ENCODE results near the gene NEDD4L.
"Not testable (repeated sequence)": the region's sequence is repeated elsewhere in the genome, so short reads cannot be mapped to it uniquely, and the experiment has no call there.

Gene NEDD4L

DNA sequence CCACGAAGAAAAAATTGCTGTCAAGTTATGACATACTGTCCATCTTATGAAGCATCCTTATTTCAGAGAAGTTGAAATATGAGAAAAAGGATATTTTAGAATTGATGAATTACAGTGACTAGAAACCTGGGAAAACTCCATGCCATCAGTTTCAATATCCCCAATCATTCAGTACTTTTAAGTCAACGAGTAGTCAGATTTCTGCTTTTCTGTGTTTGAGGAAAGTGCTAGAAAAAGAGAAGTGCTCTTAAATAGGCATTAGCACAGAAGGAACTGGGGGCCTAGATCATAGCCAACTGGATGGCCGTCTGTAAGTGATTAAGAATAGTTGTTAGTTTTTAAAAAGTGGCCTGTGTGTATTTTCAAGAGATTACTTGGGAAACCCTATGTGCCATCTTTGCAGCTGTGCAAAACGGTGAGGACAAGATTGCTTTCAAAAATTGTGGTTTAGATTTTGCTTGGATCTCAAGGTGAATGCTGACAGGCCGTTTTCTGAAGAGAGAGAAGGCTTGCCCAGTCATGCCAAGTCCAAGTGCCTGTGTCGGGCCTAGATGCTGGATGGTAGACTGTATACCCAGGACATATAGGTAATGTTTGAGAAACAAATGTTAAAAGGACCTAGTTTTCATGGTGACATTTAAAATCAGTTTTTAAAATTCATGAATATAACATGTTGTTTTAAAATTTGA lies 5.1 kb downstream of the NEDD4L start:
- no peak overlapping the region for H3K9ac ChIP-seq
- no peak overlapping the region for H3K27ac ChIP-seq
- H3K4me2 ChIP-seq, result no peak overlapping the region
- no peak for TF ChIP-seq Cebpa-rat (IDR thresholded peaks at IDR 0.05)
- 0 out of 2 replicates have a peak, but pooled peaks cover 3% of the 10 kb centered on the region for H3K36me3 ChIP-seq
- H3K9me3 ChIP-seq, result no peaks in the 10 kb centered on the region
- no peak overlapping the region for H3K4me3 ChIP-seq
- no peaks in the 10 kb centered on the region; the same call in 1 of the 2 replicates for H3K27me3 ChIP-seq
- H4K20me1 ChIP-seq, result peaks cover 9% of the 10 kb centered on the region; the same call in 1 of the 2 replicates
- peaks cover 16% of the 10 kb centered on the region for H3K4me1 ChIP-seq

DNA sequence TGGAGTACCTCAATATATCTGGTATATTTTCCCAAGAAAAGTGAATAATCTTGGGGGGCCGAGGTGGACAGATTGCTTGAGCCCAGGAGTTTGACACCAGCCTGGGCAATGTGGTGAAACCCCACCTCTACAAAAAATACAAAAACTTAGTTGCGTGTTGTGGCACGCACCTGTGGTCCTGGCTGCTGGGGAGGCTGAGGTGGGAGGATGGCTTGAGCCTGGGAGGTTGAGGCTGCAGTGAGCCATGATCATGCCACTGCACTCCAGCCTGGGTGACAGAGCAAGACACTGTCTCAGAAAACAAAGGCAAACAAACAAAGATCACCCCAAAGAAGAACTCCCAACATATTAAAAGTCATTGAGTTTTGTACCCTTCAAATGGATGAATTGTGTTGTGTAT lies 6.9 kb downstream of the NEDD4L start:
- not testable (repeated sequence) for H3K9ac ChIP-seq, H3K4me3 ChIP-seq, H3K4me2 ChIP-seq, H3K27me3 ChIP-seq, H4K20me1 ChIP-seq, H3K27ac ChIP-seq, H3K9me3 ChIP-seq, H3K4me1 ChIP-seq, H3K36me3 ChIP-seq

DNA sequence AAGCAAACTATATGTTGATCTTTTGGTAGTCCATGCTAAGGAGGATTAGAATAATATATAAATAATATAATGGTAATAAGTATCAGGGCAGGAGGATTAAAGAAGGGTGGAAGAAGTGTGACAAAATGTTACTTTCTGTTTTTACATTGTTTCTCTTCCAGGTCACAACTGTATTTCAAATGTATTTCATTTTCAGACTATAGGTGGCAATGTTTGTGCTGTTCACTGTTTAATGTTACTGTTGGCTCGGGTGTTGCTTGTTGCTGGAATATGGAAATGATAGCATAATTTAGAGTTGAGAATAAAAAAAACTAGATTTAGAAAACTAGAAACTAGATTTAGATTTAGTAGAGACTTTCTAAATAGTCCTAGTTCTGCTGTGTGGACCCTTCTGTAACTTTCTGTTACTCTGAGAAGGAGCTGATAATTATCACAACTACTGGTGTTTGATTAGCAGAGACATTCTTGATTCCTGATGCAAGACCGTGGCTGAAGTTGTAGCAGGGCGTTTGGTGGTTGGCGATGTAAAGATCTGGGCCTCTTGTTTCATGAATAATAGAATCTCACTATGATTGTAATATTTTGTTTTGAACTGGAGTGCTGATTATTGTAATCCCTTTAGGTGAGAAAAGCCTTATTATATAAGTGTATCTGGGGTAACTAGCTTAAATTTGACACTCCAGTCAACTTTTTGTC lies 7.9 kb downstream of the NEDD4L start:
- no peak overlapping the region for H3K27ac ChIP-seq
- H3K4me3 ChIP-seq, result no peak overlapping the region
- TF ChIP-seq Cebpa-rat (IDR thresholded peaks at IDR 0.05), result no peak
- no peak overlapping the region for H3K9ac ChIP-seq
- peaks cover 5% of the 10 kb centered on the region; the same call in 1 of the 2 replicates for H4K20me1 ChIP-seq
- H3K4me1 ChIP-seq, result no peaks in the 10 kb centered on the region
- H3K9me3 ChIP-seq, result no peaks in the 10 kb centered on the region
- 0 out of 2 replicates have a peak, but pooled peaks cover 3% of the 10 kb centered on the region for H3K36me3 ChIP-seq
- no peak overlapping the region for H3K4me2 ChIP-seq
- no peaks in the 10 kb centered on the region for H3K27me3 ChIP-seq

DNA sequence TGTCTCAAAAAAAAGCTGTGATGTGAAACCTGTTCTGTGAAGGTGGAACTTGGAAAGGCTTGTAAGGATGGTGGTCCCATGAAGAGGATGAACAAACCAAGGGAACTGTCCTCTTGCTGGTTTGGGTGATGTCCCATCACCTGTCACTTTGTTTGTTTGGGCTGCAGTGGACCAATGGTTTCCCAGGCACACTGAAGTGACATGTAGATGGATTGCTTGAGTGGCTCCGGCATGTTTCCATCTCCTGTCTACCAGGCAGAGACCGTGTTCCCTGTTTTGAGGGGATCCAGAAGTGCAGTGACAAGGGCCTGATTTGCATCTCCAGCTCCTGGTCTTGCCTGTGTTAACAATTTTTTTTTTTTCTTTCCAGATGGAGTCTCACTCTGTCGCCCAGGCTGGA lies 8.9 kb downstream of the NEDD4L start:
- H3K4me1 ChIP-seq, result no peaks in the 10 kb centered on the region
- H4K20me1 ChIP-seq, result no peaks in the 10 kb centered on the region
- H3K4me2 ChIP-seq, result no peak overlapping the region

DNA sequence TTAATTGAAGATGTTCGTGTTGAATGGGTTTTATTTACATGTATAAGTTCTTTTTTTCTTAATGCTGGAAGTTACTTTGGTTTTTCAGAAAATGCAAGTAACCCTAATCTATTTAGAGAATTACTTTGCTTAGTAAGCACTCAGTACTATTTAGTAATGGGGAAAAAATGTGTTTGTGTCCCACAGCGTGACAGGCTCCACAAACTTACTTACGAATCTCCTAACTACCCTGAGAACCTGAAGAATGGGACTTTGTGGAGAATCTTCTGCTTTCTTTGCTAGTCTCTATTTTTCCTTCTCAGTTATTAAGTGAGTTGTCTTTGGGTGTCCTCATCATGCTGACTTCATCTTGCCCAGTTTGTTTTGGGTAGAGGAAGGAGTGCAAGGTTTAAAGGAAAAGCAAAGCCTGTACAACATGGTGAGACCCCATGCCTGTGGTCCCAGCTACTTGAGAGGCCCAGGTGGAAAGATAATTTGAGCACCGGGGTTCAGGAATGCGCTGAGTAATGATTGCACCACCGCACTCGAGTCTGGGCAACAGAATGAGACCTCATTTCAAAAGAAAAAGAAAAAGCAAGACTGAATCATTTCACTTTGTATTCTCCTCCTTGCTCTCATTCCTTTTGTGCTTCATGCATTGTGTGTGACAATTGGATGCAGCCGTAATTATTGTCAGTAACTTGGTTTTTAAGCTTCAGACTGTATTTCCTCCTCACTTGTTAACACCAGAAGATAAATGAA lies 10.2 kb downstream of the NEDD4L start:
- TF ChIP-seq Cebpa-rat (IDR thresholded peaks at IDR 0.05), result no peak
- no peaks in the 10 kb centered on the region for H3K9me3 ChIP-seq
- 0 out of 2 replicates have a peak, but pooled peaks cover 3% of the 10 kb centered on the region for H3K36me3 ChIP-seq
- H3K4me1 ChIP-seq, result no peaks in the 10 kb centered on the region
- H3K27ac ChIP-seq, result no peak overlapping the region
- no peaks in the 10 kb centered on the region for H3K27me3 ChIP-seq
- H3K4me2 ChIP-seq, result no peak overlapping the region
- H3K9ac ChIP-seq, result no peak overlapping the region
- H4K20me1 ChIP-seq, result no peaks in the 10 kb centered on the region
- no peak overlapping the region for H3K4me3 ChIP-seq

More for the DNA sequence above, 8.9 kb downstream of the NEDD4L start:
- no peak overlapping the region for H3K27ac ChIP-seq
- H3K9ac ChIP-seq, result no peak overlapping the region
- no peak overlapping the region for H3K4me3 ChIP-seq
- no peaks in the 10 kb centered on the region for H3K9me3 ChIP-seq
- 0 out of 2 replicates have a peak, but pooled peaks cover 3% of the 10 kb centered on the region for H3K36me3 ChIP-seq
- H3K27me3 ChIP-seq, result no peaks in the 10 kb centered on the region
- no peak for TF ChIP-seq Cebpa-rat (IDR thresholded peaks at IDR 0.05)

DNA sequence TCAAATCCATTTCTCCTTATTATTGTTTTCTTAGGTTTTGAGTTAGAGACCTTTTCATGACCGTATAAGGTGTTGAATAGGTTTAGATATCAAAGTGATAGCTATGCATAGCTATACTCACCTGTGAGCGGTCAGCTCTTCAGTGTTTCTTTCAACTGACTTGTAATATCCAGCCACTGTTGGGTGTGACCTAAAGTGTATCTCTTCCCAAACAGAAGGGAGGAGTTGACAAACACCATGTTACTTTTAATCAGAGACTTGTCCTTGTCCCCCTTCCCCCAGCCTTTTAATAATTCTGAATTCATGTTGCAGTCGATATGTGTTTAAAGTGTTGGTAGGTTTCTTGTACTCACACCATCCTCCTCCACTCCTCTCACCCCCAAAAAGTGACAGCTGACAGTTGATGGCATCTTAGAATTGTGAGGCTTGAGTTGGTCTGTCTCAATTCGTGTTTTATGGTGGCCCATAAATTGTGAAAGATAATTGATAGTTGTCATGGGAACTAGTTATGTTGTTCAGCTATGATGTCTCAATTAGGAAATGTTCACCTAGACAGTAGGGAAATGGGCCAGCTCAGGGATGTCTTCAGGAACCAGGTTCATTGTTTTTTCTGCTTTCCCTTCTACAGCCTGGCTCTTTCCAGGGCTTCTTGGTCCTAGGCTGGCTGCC lies 12.0 kb downstream of the NEDD4L start:
- Histone ChIP-seq H4K20me1 (no peaks in the 10 kb centered on the region), H3K27me3 (no peaks in the 10 kb centered on the region), H3K9ac (no peak overlapping the region), H3K36me3 (0 out of 2 replicates have a peak, but pooled peaks cover 3% of the 10 kb centered on the region), H3K4me3 (no peak overlapping the region), H3K4me1 (peaks cover 5% of the 10 kb centered on the region), H3K4me2 (no peak overlapping the region), H3K27ac (no peak overlapping the region), H3K9me3 (no peaks in the 10 kb centered on the region)
- no peak for TF ChIP-seq Cebpa-rat (IDR thresholded peaks at IDR 0.05)

DNA sequence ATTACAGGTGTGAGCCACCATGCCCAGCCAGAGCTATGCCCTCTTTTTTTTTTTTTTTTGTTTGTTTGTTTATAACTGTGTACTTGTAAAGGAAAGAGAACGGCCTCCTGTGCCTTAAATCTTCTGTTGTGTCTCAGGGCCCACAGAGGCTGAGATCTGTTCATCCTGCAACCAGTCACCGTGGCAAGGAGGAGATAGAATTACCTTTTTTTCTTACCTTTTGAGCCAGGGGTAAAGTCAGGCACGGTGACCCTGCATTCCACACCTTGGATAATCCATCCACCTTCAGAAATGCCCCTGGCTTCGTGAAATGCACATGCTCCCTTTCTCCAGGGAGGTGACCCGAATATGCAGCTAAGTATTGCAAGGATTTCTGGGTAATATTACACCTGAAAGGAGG lies 12.8 kb downstream of the NEDD4L start:
- no peaks in the 10 kb centered on the region for H3K9me3 ChIP-seq
- no peak for TF ChIP-seq Cebpa-rat (IDR thresholded peaks at IDR 0.05)
- H3K27ac ChIP-seq, result no peak overlapping the region
- H3K4me2 ChIP-seq, result no peak overlapping the region
- H3K36me3 ChIP-seq, result 0 out of 2 replicates have a peak, but pooled peaks cover 3% of the 10 kb centered on the region
- H3K4me1 ChIP-seq, result peaks cover 11% of the 10 kb centered on the region
- H4K20me1 ChIP-seq, result no peaks in the 10 kb centered on the region
- no peak overlapping the region for H3K4me3 ChIP-seq
- no peaks in the 10 kb centered on the region for H3K27me3 ChIP-seq
- H3K9ac ChIP-seq, result no peak overlapping the region

DNA sequence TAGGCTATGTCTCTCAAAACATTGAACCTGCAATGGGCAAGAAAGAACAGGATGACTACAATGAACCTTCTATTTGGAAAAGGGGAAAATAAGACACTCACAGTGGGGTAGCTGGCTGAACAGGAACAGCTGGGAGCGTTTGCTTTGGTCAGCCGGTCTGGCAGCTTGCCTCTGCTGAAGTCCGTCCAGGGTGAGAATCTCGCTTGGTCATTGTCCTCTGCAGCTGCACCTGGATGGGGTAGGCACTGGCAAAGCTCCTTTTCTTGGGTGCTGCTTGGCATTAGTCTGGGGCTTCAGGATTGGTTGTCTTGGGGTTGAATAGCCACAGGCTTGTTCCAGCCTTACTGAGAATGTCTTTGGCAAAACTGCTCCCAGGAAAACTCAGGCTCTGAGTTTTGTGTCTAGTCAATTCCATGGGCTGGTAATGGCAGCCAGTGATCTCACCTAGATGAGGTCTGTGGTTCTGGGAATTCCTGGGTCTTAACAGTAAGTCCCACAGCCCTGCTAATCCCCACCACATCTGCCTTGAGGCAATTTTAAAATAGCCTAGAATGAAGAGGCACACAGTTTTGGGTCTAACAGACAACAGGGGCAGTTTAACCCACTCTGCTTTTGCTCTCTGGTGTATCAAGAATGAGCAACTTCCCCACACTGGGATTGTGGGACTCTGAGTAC lies 13.4 kb downstream of the NEDD4L start:
- no peaks in the 10 kb centered on the region for H4K20me1 ChIP-seq
- TF ChIP-seq Cebpa-rat (IDR thresholded peaks at IDR 0.05), result no peak
- no peaks in the 10 kb centered on the region for H3K9me3 ChIP-seq
- no peak overlapping the region for H3K4me2 ChIP-seq
- H3K27me3 ChIP-seq, result no peaks in the 10 kb centered on the region
- no peak overlapping the region for H3K9ac ChIP-seq
- H3K4me3 ChIP-seq, result no peak overlapping the region
- H3K27ac ChIP-seq, result no peak overlapping the region
- H3K4me1 ChIP-seq, result peaks cover 11% of the 10 kb centered on the region
- 0 out of 2 replicates have a peak, but pooled peaks cover 3% of the 10 kb centered on the region for H3K36me3 ChIP-seq

DNA sequence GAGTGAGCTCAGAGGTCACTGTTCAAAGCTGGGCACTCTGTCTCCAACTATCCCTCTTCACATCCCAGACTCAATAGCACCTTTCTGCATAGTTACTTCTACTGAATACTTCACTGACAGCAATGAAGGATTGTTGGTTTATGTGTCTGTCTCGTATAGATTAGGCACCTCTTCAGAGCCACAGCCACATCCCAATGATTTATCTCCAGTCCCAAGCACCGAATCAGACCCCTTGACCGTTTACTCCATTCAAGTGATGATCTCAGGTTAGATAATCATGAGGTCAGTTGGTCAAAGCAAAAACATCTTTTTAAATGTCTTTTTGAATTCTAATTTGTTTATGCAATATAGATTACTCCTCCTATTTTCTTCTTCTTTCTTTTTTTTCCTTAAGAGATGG lies 14.7 kb downstream of the NEDD4L start:
- Histone ChIP-seq H3K4me2 (no peak overlapping the region), H4K20me1 (no peaks in the 10 kb centered on the region), H3K9me3 (no peaks in the 10 kb centered on the region), H3K36me3 (no peaks in the 10 kb centered on the region), H3K27me3 (no peaks in the 10 kb centered on the region), H3K4me1 (peaks cover 11% of the 10 kb centered on the region), H3K27ac (no peak overlapping the region), H3K4me3 (no peak overlapping the region), H3K9ac (no peak overlapping the region)
- no peak for TF ChIP-seq Cebpa-rat (IDR thresholded peaks at IDR 0.05)

All from BLaER1 (cell line).